ENCODE results near the gene ZNF212.
"Not testable (repeated sequence)": the region's sequence is repeated elsewhere in the genome, so short reads cannot be mapped to it uniquely, and the experiment has no call there.

Gene ZNF212

GRCh38 chr7:149245244-149245643 lies 5.8 kb downstream of the ZNF212 start:
- DNase-seq (ENCODE audit: low spot score), result no peak
- no peak for TF ChIP-seq CTCF (IDR thresholded peaks at IDR 0.05; ENCODE audit: extremely low read depth, missing control alignments)

- no peak for DNase-seq (ENCODE audit: low spot score)
- TF ChIP-seq CTCF (IDR thresholded peaks at IDR 0.05; ENCODE audit: extremely low read depth, missing control alignments), result no peak
Measured at GRCh38 chr7:149245744-149246143, 6.3 kb downstream of the ZNF212 start.

- DNase-seq (ENCODE audit: low spot score), result no peak
- TF ChIP-seq CTCF (IDR thresholded peaks at IDR 0.05; ENCODE audit: extremely low read depth, missing control alignments), result no peak
Measured at GRCh38 chr7:149248777-149249176, 9.3 kb downstream of the ZNF212 start.

GRCh38 chr7:149250151-149250550 lies 10.7 kb downstream of the ZNF212 start:
- DNase-seq (ENCODE audit: low spot score), result not testable (repeated sequence)

GRCh38 chr7:149251518-149251917 lies 12.1 kb downstream of the ZNF212 start:
- not testable (repeated sequence) for DNase-seq (ENCODE audit: low spot score)

GRCh38 chr7:149252378-149252777 lies 12.9 kb downstream of the ZNF212 start:
- TF ChIP-seq CTCF (IDR thresholded peaks at IDR 0.05; ENCODE audit: extremely low read depth, missing control alignments), result no peak
- DNase-seq (ENCODE audit: low spot score), result no peak

- no peak for TF ChIP-seq CTCF (IDR thresholded peaks at IDR 0.05; ENCODE audit: extremely low read depth, missing control alignments)
- no peak for DNase-seq (ENCODE audit: low spot score)
Measured at GRCh38 chr7:149253665-149254064, 14.2 kb downstream of the ZNF212 start.

GRCh38 chr7:149254181-149254858 lies 14.9 kb downstream of the ZNF212 start:
- no peak for DNase-seq (ENCODE audit: low spot score)
- no peak for TF ChIP-seq CTCF (IDR thresholded peaks at IDR 0.05; ENCODE audit: extremely low read depth, missing control alignments)
